ENCODE results near the gene CDNF.

DNA sequence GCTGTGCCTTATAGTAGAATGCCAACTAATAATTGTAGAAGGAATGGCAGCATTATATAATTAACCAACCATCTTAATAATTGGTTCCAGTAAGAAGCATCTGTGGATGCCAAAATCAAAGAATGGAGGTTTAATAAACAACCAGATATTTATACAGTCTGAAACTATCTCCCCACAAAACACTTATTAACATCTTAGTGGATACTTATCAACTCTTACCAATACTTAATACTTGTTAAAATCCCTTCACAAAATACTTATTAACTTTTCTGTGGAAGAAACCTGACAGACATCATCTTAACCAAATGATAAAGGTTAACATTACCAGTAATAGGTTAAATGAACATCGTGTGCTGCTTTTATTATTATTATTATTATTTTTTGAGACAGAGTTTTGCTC lies 34.0 kb downstream of the CDNF start:
- no peak for TF ChIP-seq POLR2A (IDR thresholded peaks at IDR 0.05; ENCODE audit: low read depth, low read length)
- no peak for TF ChIP-seq POLR2AphosphoS5 (IDR thresholded peaks at IDR 0.05; ENCODE audit: low read depth, low read length)
